HG03442 (cell line): ENCODE results near the gene TRPV2.
A peak's percentile ranks its signal among the peaks of the same experiment; 100 is the strongest.
"Not testable (repeated sequence)": the region's sequence is repeated elsewhere in the genome, so short reads cannot be mapped to it uniquely, and the experiment has no call there.

ENCODE experiments used
- ATAC-seq: cut with Tn5 transposase; IDR thresholded peaks from one replicate; pipeline ENCODE4 v1.9.1; 2021; ENCODE audit warnings: mild to moderate bottlenecking, moderate library complexity; ENCODE audit not compliant: unreplicated experiment

The TRPV2 gene

GRCh38 chr17:16435925-16436886 lies 20.8 kb downstream of the TRPV2 start:
- no peak for ATAC-seq

- ATAC-seq: no peak
These were observed 21.7 kb downstream of the TRPV2 start for GRCh38 chr17:16437083-16437482.

- no peak for ATAC-seq
These were observed 22.8 kb downstream of the TRPV2 start for GRCh38 chr17:16438173-16438556.

- peak; percentile 76 for ATAC-seq
These were observed 23.4 kb downstream of the TRPV2 start for GRCh38 chr17:16438557-16439302.

GRCh38 chr17:16439303-16439791 lies 24.0 kb downstream of the TRPV2 start:
- ATAC-seq: peak; percentile 5

- no peak for ATAC-seq
These were observed 24.5 kb downstream of the TRPV2 start for GRCh38 chr17:16439811-16440351.

- not testable (repeated sequence) for ATAC-seq
These were observed 25.0 kb downstream of the TRPV2 start for GRCh38 chr17:16440354-16440753.

GRCh38 chr17:16440901-16441629 lies 25.7 kb downstream of the TRPV2 start:
- no peak for ATAC-seq

GRCh38 chr17:16442141-16442540 lies 26.8 kb downstream of the TRPV2 start:
- no peak for ATAC-seq

GRCh38 chr17:16442594-16443510 lies 27.5 kb downstream of the TRPV2 start:
- no peak for ATAC-seq

- no peak for ATAC-seq
These were observed 28.3 kb downstream of the TRPV2 start for GRCh38 chr17:16443511-16444257.

GRCh38 chr17:16444258-16444886 lies 29.0 kb downstream of the TRPV2 start:
- ATAC-seq: no peak

- ATAC-seq: no peak
These were observed 31.1 kb downstream of the TRPV2 start for GRCh38 chr17:16446338-16446983.

GRCh38 chr17:16447676-16448075 lies 32.3 kb downstream of the TRPV2 start:
- no peak for ATAC-seq

GRCh38 chr17:16448490-16448889 lies 33.1 kb downstream of the TRPV2 start:
- no peak for ATAC-seq

- no peak for ATAC-seq
These were observed 33.8 kb downstream of the TRPV2 start for GRCh38 chr17:16449121-16449570.

- ATAC-seq: no peak
These were observed 34.7 kb downstream of the TRPV2 start for GRCh38 chr17:16450028-16450427.

- not testable (repeated sequence) for ATAC-seq
These were observed 36.9 kb downstream of the TRPV2 start for GRCh38 chr17:16452268-16452667.
